Stimulated activated CD4-positive, alpha-beta T cell treated with anti-CD3 and anti-CD28 coated beads, Interleukin-2, amount 100 ng/mL, for 24 hours (primary cell): Measurements from ENCODE around the gene TMEM273.

ENCODE experiments used
- DNase-seq, 2 donors: peaks; one replicate each; pipeline ENCODE4 v3.0.0-alpha.2; 2020

Gene TMEM273, protein sequence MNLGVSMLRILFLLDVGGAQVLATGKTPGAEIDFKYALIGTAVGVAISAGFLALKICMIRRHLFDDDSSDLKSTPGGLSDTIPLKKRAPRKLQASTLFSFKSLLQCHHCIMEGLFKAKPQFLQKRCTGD

DNA sequence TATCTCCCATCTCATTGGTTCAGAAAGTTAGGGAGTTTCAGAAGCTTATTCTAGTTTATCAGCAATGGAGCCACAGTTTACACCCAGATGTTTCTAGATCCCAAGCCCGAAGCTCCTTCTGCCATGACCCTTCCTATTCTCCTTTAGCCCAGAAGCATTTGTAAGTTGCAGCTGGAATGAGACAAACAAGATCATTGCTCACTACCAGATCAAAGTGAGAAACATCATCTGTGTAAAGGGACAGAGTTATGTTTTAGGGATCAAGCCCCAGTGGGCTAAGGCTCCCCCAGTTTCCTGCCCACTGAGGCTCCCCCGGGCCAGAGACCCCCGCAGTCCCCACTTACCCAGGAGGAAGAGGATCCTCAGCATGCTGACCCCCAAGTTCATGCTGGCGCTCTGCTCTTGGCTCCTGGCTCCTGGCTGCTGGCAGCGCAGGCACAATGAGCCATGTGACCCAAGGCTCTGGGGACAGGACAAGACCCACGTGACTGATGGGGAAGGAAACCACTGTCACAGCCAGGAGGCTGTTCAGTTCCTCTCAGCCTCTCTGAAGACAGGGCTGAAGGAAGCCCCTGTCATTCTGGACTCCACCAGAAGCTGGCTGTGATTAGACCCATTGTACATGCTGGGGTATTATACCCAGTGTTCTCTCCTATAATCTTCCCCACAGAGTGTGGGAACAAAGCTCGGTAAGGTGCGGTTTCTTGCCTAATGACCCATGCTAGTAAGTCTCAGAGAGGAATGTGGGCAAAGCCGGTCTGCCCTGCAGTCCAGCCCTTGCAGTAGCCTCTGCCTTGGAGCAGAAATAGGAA is at the start of gene TMEM273:
TSS of gene TMEM273 (minus strand) at position 442 of the 812 bp plus-strand sequence. CDS start at position 387, 55 bp downstream.
- DNase-seq: no peak

DNA sequence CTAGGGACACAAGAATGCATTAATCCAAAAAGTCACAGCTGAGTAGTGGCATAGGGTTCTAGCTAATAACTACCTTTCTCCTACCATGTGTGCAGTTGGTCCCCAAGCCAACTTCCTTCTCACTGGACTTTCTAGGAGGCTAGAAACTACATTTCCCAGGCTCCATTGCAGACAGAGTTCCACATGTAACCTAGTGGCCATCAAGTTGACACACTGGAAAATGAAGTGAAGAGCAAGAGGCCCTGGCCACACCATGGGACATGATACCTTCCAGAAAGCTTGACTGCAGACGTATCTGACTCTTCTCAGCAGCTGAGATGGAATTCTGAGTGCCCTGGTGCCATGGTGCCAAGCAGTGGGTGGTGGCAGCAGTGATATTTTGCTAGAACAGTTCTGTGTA is 49.8 kb upstream of the TMEM273 start:
- DNase-seq: no peak

DNA sequence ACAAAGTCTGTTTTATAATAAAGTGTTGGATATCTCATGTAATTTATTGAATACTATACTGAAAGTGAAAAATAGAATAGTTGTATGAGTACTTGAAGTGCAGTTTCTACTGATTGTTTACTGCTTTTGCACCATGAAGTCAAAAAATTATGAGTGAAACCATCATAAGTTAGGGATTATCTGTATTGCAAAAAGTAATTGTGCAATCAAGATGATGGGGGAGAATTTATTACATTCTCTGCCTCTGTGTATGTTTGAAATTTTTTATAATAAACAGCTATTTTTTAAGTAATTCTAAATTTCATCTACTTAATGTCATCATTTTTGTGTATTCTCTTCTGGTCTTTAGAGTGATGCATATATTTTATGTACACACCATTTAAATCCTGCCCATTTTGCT is 47.2 kb upstream of the TMEM273 start:
- no peak for DNase-seq

DNA sequence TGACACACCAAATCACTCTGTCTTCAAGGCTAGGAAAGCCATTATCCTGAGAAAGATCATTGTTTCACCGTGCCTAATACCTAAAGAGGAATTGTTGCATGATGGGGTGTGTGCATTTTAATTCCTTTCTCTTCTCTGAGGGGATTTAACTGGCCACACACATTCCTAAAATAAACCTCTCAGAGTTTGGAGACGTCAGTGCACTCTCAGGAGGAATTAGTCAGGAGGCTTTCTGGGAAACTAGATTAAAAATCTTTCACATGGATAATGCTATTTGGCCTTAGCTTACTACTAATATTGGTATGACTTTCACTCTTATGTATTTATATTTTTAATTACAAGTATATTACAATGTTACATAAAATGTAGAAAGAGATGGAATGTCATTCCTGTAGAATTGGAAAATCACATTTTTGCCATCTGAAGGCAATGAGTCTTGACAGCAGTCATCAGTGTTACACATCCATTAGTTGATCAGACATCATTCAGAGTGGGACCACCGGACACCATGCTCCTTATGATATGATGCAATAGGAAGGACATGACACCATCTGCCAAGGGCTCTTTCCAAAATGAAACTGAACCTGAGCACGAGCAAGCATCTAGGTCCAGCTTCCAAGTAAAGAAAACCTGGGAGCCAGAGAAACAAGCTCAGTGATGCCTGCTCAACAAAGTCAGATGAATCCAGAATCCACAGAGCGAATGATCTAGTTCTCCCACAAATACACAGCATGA is 43.1 kb upstream of the TMEM273 start:
- no peak for DNase-seq

DNA sequence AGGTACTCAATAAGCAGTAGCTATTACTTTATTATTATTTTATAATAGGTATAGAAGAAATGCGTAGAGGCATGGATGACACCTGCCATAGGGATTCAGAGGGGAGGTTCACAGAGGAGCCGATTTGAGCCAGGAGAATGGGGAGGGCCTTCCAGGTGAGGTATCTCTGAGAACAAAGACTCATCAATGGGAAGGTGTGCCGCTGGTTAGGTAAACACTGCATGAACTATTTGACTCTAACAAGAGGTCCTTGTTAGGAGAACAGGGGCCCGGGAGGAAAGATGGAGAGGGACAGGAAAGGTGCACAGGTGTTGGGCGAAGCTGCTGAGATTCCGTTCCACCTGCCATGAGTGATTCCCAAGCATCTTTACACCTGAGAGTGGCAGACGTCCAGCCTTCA is 41.8 kb upstream of the TMEM273 start:
- DNase-seq: no peak

DNA sequence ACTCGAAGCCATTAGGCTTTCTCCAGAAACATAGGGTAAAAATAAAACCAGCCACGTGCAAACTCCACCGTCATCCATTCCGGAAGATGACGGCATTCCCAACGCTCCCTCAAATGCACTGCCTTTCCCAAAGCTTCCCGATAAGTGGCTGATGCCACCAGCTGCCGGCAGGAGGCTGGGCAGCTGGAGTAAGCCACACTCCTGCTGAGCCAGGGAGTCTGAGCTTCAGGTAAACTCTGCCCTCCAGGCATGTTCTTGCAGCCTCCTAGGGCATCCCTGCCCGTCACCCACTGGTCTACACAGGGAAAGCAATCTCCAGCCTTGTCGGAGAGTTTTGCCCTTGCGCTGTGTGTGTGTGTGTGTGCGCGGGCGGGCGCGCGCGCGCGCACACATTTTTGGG is 40.5 kb upstream of the TMEM273 start:
- no peak for DNase-seq

DNA sequence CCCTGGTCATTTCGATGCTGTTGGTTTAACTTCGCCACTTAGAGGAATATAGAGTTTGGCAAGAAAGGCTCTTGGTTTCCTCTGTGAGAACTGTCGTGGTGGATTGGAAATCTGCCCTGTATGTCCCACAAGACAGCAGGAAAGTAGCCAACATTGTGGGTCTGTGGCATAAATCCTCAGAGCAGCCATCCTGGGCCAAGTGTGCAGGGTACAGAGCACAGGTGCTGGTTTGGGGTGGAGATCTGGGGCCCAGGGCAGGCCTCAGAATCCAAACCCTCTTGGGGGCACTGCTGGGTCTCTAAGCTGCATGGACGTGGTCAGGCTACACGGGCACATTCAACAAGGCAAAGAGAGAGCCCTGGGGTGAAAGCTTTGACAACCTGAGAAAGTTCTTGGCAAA is 39.2 kb upstream of the TMEM273 start:
- no peak for DNase-seq

DNA sequence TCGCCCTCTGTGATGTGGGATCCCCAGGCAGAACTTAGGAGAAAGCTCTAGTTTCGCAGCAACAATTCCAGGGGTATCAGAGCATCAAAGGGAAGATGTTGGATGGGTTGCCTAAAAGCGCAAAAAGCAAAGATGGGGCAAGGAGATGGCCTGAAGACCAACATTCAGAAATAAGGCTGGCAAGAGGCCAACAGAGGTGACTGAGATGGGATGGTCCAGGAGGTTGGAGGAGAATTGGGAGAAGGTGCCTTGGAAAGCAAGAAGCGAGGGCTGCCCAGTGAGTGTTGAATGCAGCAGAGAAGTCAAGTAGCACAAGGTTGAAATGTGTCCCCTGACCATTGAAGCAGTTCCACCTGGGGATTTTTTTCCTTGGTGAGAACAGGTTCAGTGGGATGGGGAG is 38.4 kb upstream of the TMEM273 start:
- DNase-seq: no peak

DNA sequence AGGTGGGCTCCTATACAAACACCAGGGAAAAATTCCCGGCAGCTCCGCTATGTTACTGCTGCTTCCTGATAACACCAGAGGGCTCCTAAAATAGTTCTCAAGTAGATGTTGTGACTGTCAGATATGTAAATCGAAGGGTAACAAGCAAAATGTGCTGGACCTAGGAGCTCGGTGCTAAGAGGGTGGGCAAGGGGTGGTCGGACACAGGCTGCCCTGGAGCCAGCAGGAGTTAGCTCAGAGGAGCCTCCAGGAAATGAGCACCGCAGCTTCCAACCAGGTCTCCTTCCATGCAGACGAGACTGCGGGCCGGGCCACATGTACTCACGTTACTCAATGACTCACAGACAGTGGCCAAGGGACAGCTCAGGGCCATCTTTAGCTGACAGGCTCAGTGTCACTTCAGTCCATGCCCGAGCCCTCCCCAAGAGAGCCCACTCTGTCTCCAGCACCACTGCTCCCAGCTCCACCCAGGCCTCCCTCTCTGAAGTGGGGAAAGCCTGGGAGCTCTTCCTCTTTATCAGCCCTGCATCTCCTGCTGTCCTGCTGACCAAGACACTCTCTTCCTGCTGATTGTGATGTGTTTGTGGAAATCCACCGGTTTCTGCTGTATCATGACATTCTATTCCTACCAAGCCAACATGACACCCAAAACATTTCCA is 37.2 kb upstream of the TMEM273 start:
- DNase-seq: no peak

DNA sequence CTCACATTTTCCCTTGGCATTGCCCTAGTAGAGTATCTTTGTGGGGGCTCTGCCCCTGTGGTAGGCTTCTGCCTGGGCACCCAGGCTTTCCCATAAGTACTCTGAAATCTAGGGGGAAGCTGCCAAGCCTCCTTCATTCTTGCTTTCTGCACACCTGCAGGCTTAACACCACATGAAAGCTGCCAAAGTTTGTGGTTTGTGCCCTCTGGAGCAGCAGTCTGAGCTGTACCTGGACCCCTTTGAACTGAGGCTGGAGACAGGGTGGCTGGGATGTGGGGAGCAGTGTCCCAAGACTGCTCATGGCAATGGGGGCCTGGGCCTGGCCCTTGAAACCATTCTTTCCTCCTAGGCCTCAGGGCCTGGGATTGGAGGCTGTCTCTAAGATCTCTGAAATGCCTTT is 35.0 kb upstream of the TMEM273 start:
- DNase-seq: no peak

DNA sequence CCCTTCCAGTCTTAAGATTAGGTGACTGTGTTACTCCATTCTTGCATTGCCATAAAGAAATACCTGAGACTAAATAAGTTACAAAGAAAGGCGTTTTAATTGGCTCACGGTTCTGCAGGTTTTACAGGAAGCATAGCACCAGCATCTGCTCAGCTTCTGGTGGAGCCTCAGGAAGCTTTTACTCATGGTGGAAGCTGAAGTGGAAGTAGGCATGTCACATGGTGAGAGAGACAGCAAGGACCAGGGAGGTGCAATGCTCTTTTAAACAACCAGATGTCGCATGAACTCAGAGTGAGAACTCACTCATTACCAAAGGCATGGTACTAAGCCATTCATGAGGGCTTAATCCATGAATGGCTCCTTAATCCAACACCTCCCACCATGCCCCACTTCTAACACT is 34.0 kb upstream of the TMEM273 start:
- DNase-seq: no peak

DNA sequence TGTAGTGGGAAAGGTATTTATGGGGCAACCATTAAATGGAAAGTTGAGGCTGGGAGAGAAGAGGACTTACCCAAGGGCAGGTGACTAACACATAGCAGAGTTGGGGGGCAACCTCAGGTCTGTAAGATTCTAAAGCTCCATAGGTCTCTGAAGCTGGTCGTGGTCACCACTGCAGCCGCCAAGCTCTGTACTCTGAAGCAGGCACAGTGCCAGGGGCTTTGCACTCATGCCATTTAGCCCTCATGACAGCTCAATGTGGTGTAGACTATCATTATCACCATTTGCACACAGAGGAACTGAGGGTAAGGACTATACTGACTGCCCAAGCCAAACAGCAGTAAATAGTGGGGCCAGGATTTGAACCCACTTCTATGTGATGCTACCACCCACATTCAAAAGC is 32.5 kb upstream of the TMEM273 start:
- DNase-seq: no peak

DNA sequence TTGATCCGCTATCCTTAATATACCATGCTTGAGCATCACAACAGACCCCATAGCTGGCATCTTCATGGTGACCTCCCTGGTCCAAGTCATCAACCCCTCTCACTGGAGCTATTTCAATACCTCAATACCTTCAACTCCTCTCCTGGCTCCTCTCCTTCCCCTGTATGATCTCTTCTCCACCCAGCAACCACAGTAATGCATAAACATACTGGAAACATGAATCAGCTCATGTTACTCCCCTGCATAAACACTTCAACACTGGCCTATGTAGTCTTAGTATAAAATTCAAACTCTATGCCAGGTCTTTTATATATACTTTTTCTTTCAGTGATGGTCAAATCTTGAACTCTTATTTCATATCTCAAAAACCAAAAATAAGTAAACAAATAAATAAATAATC is 31.8 kb upstream of the TMEM273 start:
- DNase-seq: no peak

DNA sequence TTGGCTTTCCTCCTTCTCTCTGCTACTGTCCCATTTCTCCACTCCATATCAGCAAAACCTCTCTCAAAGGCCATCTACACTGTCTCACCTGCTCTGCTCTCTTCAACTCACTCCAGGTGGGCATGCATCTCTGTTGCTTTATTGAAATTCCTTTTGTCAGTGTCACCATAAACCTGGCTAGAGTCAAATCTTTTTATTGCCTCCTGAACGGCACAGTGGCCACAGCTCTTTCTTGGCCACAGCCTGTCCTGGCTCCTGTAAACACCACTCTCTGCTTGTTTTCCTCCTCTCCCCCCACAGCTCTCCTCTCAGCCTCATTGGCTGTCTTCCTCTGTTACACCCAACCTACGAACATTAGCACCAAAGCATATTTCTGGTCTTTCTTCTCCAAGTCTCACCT is 31.1 kb upstream of the TMEM273 start:
- no peak for DNase-seq

DNA sequence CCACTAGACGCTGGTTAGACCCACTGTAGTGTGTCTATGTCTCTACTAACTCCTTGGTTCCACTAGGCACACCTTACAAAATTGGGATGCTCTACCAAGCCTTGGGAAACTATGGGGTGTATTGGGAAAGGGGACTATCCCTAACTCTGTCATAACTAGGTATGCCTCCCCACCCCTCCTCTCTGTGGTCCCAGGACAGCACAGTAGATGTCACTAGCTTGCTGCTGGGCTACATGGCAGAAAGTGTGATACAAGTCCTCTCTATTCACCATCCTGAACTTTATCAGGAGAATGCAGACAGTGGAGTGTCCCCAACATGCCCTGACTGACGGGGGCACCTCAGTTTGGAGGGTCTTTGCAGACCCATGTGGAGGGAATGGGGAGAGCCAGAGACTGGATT is 30.3 kb upstream of the TMEM273 start:
- DNase-seq: no peak

DNA sequence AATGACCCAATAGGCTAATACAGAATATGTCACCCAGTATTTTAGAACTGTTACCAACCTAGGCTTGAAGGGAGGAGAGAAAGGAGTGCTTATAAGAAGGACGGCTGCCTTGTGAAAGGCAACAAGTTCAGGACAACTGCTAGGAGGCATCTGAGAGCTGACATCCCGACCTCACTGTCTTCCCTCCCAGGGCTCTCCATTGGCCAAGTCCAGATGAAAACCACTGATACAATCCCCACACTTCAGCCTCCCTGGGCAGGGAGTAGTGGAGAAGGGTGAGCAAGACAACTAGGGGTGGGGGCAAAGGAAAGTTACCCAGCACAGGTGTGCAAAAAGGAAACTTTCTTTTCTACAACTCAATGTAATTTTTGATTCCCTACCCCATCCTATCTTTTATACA is 29.5 kb upstream of the TMEM273 start:
- DNase-seq: no peak

DNA sequence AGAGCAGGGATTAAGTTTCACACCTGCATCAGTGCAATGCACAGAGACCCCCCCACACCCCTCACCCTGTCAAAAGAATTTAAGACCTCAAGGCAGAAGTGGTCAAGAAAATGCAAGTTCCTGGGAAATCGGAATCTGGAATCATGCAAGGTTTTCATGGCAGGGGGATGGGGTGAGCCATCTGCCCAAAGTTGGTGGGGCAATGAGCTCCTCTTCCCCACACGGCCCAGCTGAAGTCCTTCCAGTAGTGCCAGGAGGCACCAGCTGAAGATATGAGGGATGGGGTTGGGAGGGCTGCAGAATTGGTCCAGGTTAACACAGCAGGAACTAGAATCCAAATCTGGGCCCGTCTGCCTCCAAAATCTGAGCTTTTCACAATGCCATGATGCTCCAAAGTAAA is 25.0 kb upstream of the TMEM273 start:
- DNase-seq: no peak

DNA sequence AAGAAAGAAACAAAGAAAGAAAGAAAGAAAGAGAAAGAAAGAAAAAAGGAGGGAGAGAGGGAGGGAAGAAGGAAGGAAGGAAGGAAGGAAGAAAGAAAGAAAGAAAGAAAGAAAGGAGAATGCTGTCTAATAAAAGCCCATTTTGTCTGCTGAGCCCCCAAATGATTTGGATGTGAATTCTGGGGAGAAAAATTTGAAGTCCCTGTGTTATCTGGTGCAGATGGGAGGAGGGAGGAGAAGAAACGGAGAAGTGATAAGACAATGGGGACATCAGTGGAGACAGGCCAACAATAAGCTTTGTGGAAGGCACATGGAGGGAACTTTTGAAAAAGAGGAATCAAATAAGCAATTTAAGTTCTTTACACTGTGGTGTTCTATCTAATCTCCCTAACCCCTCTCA is 24.6 kb upstream of the TMEM273 start:
- no peak for DNase-seq

DNA sequence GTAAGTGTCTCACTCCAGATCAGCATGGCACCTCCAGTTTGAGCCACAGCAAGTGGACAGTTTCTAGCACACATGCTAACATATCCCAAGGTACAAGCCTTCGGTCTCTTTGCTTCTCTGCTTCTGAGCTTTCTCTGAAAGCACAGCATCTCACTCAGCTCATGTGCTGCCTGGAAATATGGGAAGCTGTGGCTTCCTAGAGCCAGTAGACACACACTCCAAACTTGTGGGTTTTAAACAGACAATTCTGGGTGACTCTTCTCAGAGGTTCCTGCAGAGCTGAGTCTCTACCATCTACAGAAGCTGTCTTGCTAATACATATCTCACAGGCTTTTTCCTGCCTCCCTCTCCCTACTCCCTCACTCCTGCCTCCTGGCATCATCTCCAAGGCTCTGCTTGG is 23.9 kb upstream of the TMEM273 start:
- DNase-seq: no peak

DNA sequence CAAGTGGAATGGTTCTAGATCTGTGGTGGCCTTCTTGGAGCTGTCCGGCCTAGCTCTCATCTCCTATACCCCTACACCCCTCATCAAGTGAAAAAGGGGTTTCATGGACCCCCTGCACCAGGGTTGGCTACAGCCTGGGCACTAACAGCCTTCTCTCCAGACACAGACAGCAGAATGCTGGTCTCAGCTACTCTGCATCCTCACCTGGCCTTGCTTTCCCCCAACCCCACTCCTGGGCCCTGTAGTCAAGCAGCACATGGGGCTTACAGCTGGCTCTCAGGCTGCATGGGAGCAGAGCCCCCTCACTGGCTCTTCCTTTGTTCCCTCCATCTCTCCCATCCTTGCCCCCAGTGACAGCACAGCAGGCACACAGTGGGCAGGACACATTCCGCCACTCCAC is 20.8 kb upstream of the TMEM273 start:
- no peak for DNase-seq

DNA sequence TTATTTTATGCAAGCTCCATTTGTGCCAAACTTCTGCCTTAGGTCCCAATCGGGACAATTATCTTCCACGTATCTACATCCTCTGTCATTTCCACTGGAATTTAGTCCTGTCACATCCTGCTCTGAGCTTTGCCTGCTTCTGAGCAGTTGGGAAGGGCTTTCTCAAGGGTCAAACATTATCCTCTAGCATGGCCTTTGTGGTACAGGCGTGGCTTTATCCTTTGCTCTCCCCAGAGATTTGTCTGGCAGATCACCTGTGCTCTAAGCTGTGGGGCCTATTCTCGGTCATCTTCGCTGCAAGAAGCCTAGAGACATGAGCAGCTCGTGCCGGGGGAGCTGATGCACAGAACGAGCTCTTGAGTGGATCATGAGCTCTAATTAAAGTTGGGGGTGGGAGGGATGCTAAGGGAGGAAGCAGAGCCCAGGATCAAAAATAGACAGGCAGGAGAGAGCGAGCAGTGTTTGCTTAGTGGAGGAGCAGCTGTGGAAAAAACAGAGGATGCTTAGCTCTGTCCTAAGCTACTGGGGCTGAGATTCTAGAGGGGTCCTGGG is 19.8 kb upstream of the TMEM273 start:
- DNase-seq: no peak

DNA sequence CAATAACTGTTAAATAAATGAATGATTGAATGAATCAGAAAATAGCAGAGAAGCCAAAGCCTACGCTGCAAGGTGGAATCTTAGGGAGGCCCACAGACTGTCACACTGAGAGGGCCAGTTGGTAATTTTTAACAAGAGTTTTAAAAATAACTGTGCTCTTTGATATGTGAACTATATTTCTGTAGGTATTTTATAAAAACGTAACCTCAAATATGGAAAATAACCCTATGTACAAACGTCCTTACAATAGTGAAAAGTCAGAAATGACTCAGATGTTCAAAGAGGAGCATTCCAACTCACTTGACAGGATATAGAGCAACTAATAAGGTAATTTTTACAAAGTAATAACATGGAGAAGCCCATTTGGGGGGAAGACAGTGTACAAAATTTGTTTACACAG is 18.9 kb upstream of the TMEM273 start:
- no peak for DNase-seq

DNA sequence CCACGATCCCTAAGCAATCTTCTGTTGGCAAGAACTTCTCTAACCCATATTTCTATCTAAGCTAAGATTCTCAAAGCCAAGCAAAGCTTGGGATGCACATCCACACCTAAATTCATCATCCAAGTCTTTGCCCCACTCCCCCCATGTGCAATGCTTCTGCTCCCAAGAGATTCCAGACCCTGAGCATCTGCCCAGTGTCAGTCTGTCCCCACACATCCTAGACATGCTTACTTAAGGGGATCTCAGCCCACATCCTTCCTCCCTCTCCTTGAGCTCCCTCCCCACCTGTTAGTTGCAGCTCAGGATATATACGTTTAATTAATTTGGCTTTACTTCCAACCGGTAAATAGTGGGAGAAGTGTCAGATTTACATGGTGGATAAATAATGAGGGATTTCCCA is 17.0 kb upstream of the TMEM273 start:
- DNase-seq: no peak

DNA sequence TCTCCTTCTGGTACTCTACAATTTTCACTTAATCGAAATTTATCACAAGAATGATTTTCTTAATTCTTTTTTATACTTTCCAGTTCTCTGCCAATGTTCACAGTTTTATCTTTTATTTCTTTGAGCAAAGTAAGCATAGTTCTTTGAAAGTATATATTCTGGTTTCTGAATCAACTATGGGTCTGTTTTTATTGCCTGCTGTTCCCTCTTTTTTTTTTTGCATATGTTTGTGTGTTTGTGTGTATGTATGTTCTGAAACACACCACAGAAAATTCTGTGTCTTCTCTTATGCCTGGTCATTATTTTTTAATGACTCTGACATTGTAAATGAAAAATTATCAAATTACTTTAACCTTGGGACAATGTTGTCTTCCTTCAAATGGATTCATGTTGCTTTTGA is 15.9 kb upstream of the TMEM273 start:
- DNase-seq: no peak
